ENCODE measurements around the gene MACROH2A1.

MACROH2A1 gene

DNA sequence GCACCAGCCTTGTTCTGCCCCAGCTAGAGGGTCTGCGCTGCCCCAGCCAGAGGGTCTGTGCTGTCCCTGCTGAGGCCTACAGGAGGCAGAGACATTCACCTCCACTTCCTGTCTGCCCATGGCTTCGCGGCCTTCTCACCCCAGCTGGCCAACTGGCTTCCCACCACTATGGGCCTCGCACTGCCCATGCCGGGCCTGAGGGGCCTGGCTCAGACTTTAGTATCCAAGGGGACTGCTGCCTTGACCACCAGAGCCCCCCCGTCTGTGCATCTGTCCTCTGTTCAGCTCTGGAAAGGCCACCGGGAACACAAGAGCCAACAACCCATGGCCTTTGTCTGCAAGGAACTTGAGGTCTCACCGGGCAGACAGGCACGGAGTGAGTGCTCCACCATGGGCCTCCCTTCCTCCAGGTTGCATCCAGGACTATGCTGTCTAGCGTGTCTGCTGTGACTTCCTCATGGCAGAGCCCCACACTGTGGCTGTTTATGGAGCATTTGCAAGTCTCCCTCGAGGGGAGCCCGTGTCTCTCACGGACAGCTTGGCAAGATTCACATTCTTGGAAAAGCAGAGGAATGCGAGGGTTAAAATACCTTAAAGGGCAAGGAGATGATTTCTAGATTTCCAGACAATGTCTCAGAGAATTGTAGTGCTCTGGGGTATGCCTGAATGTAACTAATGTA is 46.4 kb upstream of the MACROH2A1 start:
- H3K9me3 ChIP-seq: no peaks in the 10 kb centered on the region
- H3K27me3 ChIP-seq: no peaks in the 10 kb centered on the region
- H3K27ac ChIP-seq: no peak overlapping the region
- H3K36me3 ChIP-seq: no peaks in the 10 kb centered on the region
- TF ChIP-seq, protein P1, sequence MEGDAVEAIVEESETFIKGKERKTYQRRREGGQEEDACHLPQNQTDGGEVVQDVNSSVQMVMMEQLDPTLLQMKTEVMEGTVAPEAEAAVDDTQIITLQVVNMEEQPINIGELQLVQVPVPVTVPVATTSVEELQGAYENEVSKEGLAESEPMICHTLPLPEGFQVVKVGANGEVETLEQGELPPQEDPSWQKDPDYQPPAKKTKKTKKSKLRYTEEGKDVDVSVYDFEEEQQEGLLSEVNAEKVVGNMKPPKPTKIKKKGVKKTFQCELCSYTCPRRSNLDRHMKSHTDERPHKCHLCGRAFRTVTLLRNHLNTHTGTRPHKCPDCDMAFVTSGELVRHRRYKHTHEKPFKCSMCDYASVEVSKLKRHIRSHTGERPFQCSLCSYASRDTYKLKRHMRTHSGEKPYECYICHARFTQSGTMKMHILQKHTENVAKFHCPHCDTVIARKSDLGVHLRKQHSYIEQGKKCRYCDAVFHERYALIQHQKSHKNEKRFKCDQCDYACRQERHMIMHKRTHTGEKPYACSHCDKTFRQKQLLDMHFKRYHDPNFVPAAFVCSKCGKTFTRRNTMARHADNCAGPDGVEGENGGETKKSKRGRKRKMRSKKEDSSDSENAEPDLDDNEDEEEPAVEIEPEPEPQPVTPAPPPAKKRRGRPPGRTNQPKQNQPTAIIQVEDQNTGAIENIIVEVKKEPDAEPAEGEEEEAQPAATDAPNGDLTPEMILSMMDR (IDR thresholded peaks at IDR 0.05): no peak
- H3K4me3 ChIP-seq (ENCODE audit: low read depth in 1 of 2, low read length in 1 of 2): no peak overlapping the region
- no peaks in the 10 kb centered on the region for H3K4me1 ChIP-seq (ENCODE audit: control insufficient read depth in 1 of 2, insufficient read depth in 1 of 2, low read depth in 1 of 2, low read length in 1 of 2)

DNA sequence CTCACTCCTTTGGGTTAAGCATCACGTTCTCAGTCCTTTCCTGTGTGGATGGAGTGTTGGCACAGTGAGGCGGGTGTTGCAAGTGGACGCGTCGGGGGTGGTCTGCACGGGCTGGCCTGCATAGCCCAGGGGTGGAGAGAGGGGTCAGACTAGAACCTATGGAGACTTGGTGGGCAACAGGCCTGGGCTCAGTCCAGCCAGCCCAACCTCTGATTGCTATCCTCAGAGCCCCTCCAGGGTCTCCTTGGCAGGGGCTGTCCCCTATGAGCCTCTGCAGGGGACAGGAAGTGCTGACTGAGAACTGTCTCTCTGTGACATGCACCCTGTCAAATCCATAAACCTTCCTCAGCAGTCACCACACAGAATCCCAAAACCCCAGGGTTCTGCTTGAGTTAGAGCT is 45.9 kb upstream of the MACROH2A1 start:
- no peaks in the 10 kb centered on the region for H3K27me3 ChIP-seq
- TF ChIP-seq, protein P1 (IDR thresholded peaks at IDR 0.05): no peak
- no peak overlapping the region for H3K4me3 ChIP-seq (ENCODE audit: low read depth in 1 of 2, low read length in 1 of 2)
- H3K36me3 ChIP-seq: no peaks in the 10 kb centered on the region
- no peaks in the 10 kb centered on the region for H3K9me3 ChIP-seq
- no peak overlapping the region for H3K27ac ChIP-seq
- H3K4me1 ChIP-seq (ENCODE audit: control insufficient read depth in 1 of 2, insufficient read depth in 1 of 2, low read depth in 1 of 2, low read length in 1 of 2): no peaks in the 10 kb centered on the region

- no peaks in the 10 kb centered on the region for H3K36me3 ChIP-seq
- no peaks in the 10 kb centered on the region for H3K27me3 ChIP-seq
- H3K27ac ChIP-seq: no peak overlapping the region
- H3K9me3 ChIP-seq: no peaks in the 10 kb centered on the region
- H3K4me3 ChIP-seq (ENCODE audit: low read depth in 1 of 2, low read length in 1 of 2): no peak overlapping the region
- no peaks in the 10 kb centered on the region for H3K4me1 ChIP-seq (ENCODE audit: control insufficient read depth in 1 of 2, insufficient read depth in 1 of 2, low read depth in 1 of 2, low read length in 1 of 2)
- TF ChIP-seq, protein P1 (IDR thresholded peaks at IDR 0.05): no peak
Observed at GRCh38 chr5:135444360-135444759, 45.3 kb upstream of the MACROH2A1 start.

DNA sequence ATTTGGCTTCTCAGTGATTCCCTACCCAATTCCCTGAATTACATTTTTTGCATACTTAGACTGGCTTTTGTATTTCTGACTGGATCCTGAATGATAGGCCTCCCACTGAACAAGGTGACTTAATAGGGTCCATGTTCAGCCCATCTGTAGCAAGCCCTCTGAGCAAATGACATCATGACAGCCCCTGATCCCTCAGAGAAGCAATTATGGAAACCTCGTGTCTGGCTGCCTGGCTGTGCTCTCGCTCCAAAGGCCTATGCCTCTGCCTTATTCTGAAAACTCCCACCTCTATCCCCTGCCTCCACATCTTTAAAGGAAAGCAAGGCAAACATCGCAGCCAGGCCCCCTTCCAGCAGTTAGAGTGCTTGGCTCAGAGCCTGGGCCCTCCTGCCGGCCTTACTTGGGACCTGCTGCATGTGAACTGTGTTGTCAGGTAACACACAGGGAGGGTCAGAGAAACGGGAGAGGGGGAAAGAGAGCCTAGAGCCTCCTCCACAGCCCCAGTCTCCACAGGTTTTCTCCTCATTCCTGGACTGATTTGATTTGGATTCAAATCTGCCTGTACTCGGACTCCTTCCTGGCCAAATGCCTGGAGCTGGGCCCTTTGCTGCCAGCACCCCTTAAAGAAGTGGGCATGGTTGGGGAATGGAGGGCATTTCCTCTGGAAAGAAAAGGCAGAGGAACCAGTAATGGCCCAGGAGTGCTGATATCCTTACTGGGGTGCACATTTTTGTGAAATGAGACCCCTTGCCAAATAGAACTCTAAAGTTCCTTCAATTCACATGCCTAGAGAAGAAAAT is 44.3 kb upstream of the MACROH2A1 start:
- Histone ChIP-seq H3K27ac (no peak overlapping the region), H3K36me3 (no peaks in the 10 kb centered on the region), H3K9me3 (no peaks in the 10 kb centered on the region), H3K27me3 (no peaks in the 10 kb centered on the region), H3K4me3 (ENCODE audit: low read depth in 1 of 2, low read length in 1 of 2) (no peak overlapping the region), H3K4me1 (ENCODE audit: control insufficient read depth in 1 of 2, insufficient read depth in 1 of 2, low read depth in 1 of 2, low read length in 1 of 2) (no peaks in the 10 kb centered on the region)
- TF ChIP-seq, protein P1 (IDR thresholded peaks at IDR 0.05): no peak

DNA sequence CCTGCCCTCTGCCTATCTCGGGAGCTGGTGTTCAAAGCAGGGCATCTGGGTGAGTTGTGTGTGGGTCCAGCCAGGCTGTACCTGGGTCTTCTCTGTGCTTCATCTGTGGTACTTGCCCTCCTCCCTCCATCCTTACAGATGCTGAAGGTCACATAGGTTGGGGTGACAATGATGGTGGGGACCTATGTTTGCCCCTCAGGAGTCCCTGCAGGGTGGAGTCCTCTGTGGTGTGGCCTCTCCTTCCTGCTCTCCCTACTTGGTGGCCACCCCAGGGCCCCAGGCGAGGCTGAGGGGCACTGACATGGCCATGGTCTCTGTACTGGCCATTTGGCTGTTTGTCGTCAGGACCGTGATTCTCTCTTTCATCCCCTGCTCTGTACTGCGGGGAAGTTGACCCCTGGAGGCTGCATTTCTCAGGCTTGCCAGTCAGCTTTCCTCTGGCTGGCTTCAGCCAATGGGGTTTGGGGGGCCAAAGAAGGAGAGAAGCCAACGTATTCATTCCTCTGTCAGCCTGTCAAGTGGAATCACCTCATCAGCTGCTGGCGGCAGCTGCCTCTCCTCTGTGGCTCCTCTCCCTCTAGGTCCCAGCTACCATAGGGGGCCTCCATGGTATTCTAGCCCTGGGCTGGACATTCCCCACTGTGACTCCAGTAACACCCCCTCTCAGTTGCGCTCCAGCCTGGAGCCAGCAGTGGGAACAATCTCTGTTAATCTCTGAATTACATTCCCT is 43.6 kb upstream of the MACROH2A1 start:
- Histone ChIP-seq H3K27ac (no peak overlapping the region), H3K4me3 (ENCODE audit: low read depth in 1 of 2, low read length in 1 of 2) (no peak overlapping the region), H3K4me1 (ENCODE audit: control insufficient read depth in 1 of 2, insufficient read depth in 1 of 2, low read depth in 1 of 2, low read length in 1 of 2) (peaks cover under 1 to 2% of the 10 kb centered on the region in 2 experiments), H3K36me3 (no peaks in the 10 kb centered on the region), H3K27me3 (no peaks in the 10 kb centered on the region), H3K9me3 (no peaks in the 10 kb centered on the region)
- TF ChIP-seq, protein P1 (IDR thresholded peaks at IDR 0.05): no peak

Data from neutrophil (primary cell).